ENCODE measurements around the gene INO80. TPM values are rescaled to one million over a fixed set of nuclear protein-coding genes. Genes with fewer than 3 reads are reported as not detected.
"Not testable (repeated sequence)": the region's sequence is repeated elsewhere in the genome, so short reads cannot be mapped to it uniquely, and the experiment has no call there.

INO80 gene
- total RNA-seq, 2 donors from 2014 or later: 14.8 to 17.5 TPM

DNA sequence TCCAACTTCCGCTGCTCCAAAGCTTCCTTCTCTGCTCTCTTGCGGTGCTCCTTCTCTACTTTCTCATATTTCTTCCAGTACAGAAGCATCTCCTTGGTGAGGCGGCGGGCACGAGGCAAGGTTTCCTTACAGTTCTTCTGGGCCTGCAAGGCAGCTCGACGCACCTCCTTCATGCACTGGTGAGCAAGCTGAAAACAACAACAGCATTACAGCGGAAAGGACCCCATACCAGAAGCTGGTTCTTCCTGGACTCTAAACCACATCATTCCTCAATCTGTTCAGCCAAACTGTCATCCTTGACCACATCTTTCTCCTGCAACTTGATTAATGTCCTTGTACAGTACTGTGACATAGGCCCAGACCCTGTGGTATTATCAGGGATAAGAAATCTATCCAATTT, 36.4 kb downstream of the INO80 start:
- H3K27ac ChIP-seq (ENCODE audit: low read depth, low read length): no peak overlapping the region
- no peaks in the 10 kb centered on the region for H3K9me3 Mint-ChIP-seq
- no peak overlapping the region for H3K27ac Mint-ChIP-seq
- no peaks in the 10 kb centered on the region for H3K4me1 ChIP-seq (ENCODE audit: control insufficient read depth, insufficient read depth, low read length)
- H3K4me3 ChIP-seq (ENCODE audit: low read length): no peak overlapping the region
- H3K4me1 Mint-ChIP-seq: no peaks in the 10 kb centered on the region
- DNase-seq: no peak
- H3K9ac ChIP-seq (ENCODE audit: extremely low read depth, low read length, poor library complexity, severe bottlenecking): no peak overlapping the region
- H3K36me3 Mint-ChIP-seq (ENCODE audit: low read depth): peaks cover 80% of the 10 kb centered on the region
- H3K9me3 ChIP-seq (ENCODE audit: control insufficient read depth, low read length): no peaks in the 10 kb centered on the region
- no peaks in the 10 kb centered on the region for H3K27me3 Mint-ChIP-seq (ENCODE audit: insufficient read depth)
- peaks cover 90% of the 10 kb centered on the region for H3K36me3 ChIP-seq (ENCODE audit: control insufficient read depth, insufficient read depth, low read length)
- H3K27me3 ChIP-seq (ENCODE audit: control insufficient read depth, insufficient read depth, low read length, poor library complexity, severe bottlenecking): no peaks in the 10 kb centered on the region
- 91 to 95% methylated on average over 6 to 8 of the region's 8 CpGs for WGBS, 2 experiments (ENCODE audit: insufficient coverage in 1 of 2, insufficient read length in 1 of 2)
- TF ChIP-seq, protein P1, sequence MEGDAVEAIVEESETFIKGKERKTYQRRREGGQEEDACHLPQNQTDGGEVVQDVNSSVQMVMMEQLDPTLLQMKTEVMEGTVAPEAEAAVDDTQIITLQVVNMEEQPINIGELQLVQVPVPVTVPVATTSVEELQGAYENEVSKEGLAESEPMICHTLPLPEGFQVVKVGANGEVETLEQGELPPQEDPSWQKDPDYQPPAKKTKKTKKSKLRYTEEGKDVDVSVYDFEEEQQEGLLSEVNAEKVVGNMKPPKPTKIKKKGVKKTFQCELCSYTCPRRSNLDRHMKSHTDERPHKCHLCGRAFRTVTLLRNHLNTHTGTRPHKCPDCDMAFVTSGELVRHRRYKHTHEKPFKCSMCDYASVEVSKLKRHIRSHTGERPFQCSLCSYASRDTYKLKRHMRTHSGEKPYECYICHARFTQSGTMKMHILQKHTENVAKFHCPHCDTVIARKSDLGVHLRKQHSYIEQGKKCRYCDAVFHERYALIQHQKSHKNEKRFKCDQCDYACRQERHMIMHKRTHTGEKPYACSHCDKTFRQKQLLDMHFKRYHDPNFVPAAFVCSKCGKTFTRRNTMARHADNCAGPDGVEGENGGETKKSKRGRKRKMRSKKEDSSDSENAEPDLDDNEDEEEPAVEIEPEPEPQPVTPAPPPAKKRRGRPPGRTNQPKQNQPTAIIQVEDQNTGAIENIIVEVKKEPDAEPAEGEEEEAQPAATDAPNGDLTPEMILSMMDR (conservative IDR thresholded peaks at IDR 0.05): no peak
- no peak overlapping the region for H3K4me3 Mint-ChIP-seq

GRCh38 chr15:41078879-41079278, 37.2 kb downstream of the INO80 start:
- WGBS, 2 experiments (ENCODE audit: insufficient coverage in 1 of 2, insufficient read length in 1 of 2): 98 to 100% methylated on average over 2 to 4 of the region's 5 CpGs
- not testable (repeated sequence) for H3K27ac ChIP-seq (ENCODE audit: low read depth, low read length); H3K4me3 Mint-ChIP-seq; H3K9me3 Mint-ChIP-seq; H3K27me3 ChIP-seq (ENCODE audit: control insufficient read depth, insufficient read depth, low read length, poor library complexity, severe bottlenecking); H3K4me1 ChIP-seq (ENCODE audit: control insufficient read depth, insufficient read depth, low read length); H3K9me3 ChIP-seq (ENCODE audit: control insufficient read depth, low read length); H3K4me1 Mint-ChIP-seq; H3K27me3 Mint-ChIP-seq (ENCODE audit: insufficient read depth); H3K9ac ChIP-seq (ENCODE audit: extremely low read depth, low read length, poor library complexity, severe bottlenecking); DNase-seq; H3K4me3 ChIP-seq (ENCODE audit: low read length); H3K27ac Mint-ChIP-seq
- peaks cover 81% of the 10 kb centered on the region for H3K36me3 Mint-ChIP-seq (ENCODE audit: low read depth)
- peaks cover 91% of the 10 kb centered on the region for H3K36me3 ChIP-seq (ENCODE audit: control insufficient read depth, insufficient read depth, low read length)

DNA sequence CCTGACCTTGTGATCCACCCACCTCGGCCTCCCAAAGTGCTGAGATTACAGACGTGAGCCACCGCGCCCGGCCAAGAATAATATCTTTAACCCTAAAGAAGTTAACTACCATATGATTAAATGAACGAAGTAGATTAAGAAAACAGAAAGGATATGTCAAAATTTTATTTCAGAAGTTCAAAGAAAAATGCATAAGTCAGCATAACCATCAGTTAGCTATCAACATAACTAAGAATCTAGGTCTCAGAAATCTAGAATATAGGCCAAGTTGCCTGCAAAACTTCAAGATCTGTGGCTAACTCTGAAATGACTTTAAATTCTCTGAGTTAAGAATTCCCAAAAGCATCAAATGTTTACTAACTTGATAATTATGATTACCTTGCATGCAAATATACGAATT, 38.0 kb downstream of the INO80 start:
- no peaks in the 10 kb centered on the region for H3K4me1 Mint-ChIP-seq
- Histone ChIP-seq H3K9me3 (ENCODE audit: control insufficient read depth, low read length) (no peaks in the 10 kb centered on the region), H3K9ac (ENCODE audit: extremely low read depth, low read length, poor library complexity, severe bottlenecking) (no peak overlapping the region), H3K27ac (ENCODE audit: low read depth, low read length) (no peak overlapping the region), H3K4me3 (ENCODE audit: low read length) (no peak overlapping the region), H3K27me3 (ENCODE audit: control insufficient read depth, insufficient read depth, low read length, poor library complexity, severe bottlenecking) (no peaks in the 10 kb centered on the region), H3K36me3 (ENCODE audit: control insufficient read depth, insufficient read depth, low read length) (peaks cover 91% of the 10 kb centered on the region), H3K4me1 (ENCODE audit: control insufficient read depth, insufficient read depth, low read length) (no peaks in the 10 kb centered on the region)
- H3K9me3 Mint-ChIP-seq: no peaks in the 10 kb centered on the region
- DNase-seq: no peak
- no peak overlapping the region for H3K27ac Mint-ChIP-seq
- no peaks in the 10 kb centered on the region for H3K27me3 Mint-ChIP-seq (ENCODE audit: insufficient read depth)
- WGBS, 2 experiments (ENCODE audit: insufficient coverage in 1 of 2, insufficient read length in 1 of 2): 96 to 100% methylated on average over 1 to 7 of the region's 7 CpGs
- H3K4me3 Mint-ChIP-seq: no peak overlapping the region
- peaks cover 81% of the 10 kb centered on the region for H3K36me3 Mint-ChIP-seq (ENCODE audit: low read depth)
- TF ChIP-seq, protein P1 (conservative IDR thresholded peaks at IDR 0.05): no peak

- Histone ChIP-seq H3K9me3 (ENCODE audit: control insufficient read depth, low read length) (no peaks in the 10 kb centered on the region), H3K4me1 (ENCODE audit: control insufficient read depth, insufficient read depth, low read length) (no peaks in the 10 kb centered on the region), H3K36me3 (ENCODE audit: control insufficient read depth, insufficient read depth, low read length) (peaks cover 85% of the 10 kb centered on the region), H3K27ac (ENCODE audit: low read depth, low read length) (no peak overlapping the region), H3K4me3 (ENCODE audit: low read length) (no peak overlapping the region), H3K27me3 (ENCODE audit: control insufficient read depth, insufficient read depth, low read length, poor library complexity, severe bottlenecking) (no peaks in the 10 kb centered on the region), H3K9ac (ENCODE audit: extremely low read depth, low read length, poor library complexity, severe bottlenecking) (no peak overlapping the region)
- H3K27me3 Mint-ChIP-seq (ENCODE audit: insufficient read depth): no peaks in the 10 kb centered on the region
- no peak for DNase-seq
- peaks cover 76% of the 10 kb centered on the region for H3K36me3 Mint-ChIP-seq (ENCODE audit: low read depth)
- H3K9me3 Mint-ChIP-seq: no peaks in the 10 kb centered on the region
- TF ChIP-seq, protein P1 (conservative IDR thresholded peaks at IDR 0.05): no peak
- H3K4me3 Mint-ChIP-seq: no peak overlapping the region
- WGBS, 2 experiments (ENCODE audit: insufficient coverage in 1 of 2, insufficient read length in 1 of 2): 77 to 90% methylated on average over 2 to 3 of the region's 3 CpGs
- no peak overlapping the region for H3K27ac Mint-ChIP-seq
- H3K4me1 Mint-ChIP-seq: no peaks in the 10 kb centered on the region
These were observed 43.1 kb downstream of the INO80 start for GRCh38 chr15:41073028-41073427.
